Activated naive CD4-positive, alpha-beta T cell treated with anti-CD3 and anti-CD28 coated beads, Interleukin-2, amount 50 U/mL, for 24 hours (primary cell): ENCODE data around the gene BST1.
"Not testable (repeated sequence)": the region's sequence is repeated elsewhere in the genome, so short reads cannot be mapped to it uniquely, and the experiment has no call there.

Experiments
- H3K27ac Mint-ChIP-seq: one replicate; pipeline ENCODE4 v1.8.0; 2021; ENCODE audit warnings: mild to moderate bottlenecking, mixed read lengths
- H3K27me3 Mint-ChIP-seq: one replicate; pipeline ENCODE4 v1.8.0; 2021; ENCODE audit warnings: mixed read lengths
- H3K36me3 Mint-ChIP-seq: one replicate; pipeline ENCODE4 v1.8.0; 2021; ENCODE audit warnings: mixed read lengths
- H3K4me1 Mint-ChIP-seq: one replicate; pipeline ENCODE4 v1.8.0; 2021; ENCODE audit warnings: mixed read lengths
- H3K4me3 Mint-ChIP-seq: one replicate; pipeline ENCODE4 v1.8.0; 2021; ENCODE audit warnings: mild to moderate bottlenecking, mixed read lengths
- H3K9me3 Mint-ChIP-seq: one replicate; pipeline ENCODE4 v1.8.0; 2021; ENCODE audit warnings: mixed read lengths

BST1 gene

GRCh38 chr4:15716115-15716514 is 13.2 kb downstream of the BST1 start:
- H3K27me3 Mint-ChIP-seq, result no peaks in the 10 kb centered on the region
- H3K4me3 Mint-ChIP-seq, result no peak overlapping the region
- H3K9me3 Mint-ChIP-seq, result no peaks in the 10 kb centered on the region
- H3K4me1 Mint-ChIP-seq, result no peaks in the 10 kb centered on the region
- H3K36me3 Mint-ChIP-seq, result no peaks in the 10 kb centered on the region
- no peak overlapping the region for H3K27ac Mint-ChIP-seq

- Mint-ChIP-seq H3K4me3 (no peak overlapping the region), H3K27me3 (no peaks in the 10 kb centered on the region), H3K27ac (no peak overlapping the region), H3K36me3 (no peaks in the 10 kb centered on the region), H3K4me1 (no peaks in the 10 kb centered on the region), H3K9me3 (no peaks in the 10 kb centered on the region)
Observed at GRCh38 chr4:15717086-15717485, 14.2 kb downstream of the BST1 start.

- Mint-ChIP-seq H3K9me3 (no peaks in the 10 kb centered on the region), H3K27ac (no peak overlapping the region), H3K4me3 (no peak overlapping the region)
Observed at GRCh38 chr4:15717657-15718416, 15.0 kb downstream of the BST1 start.

GRCh38 chr4:15718465-15718864 is 15.6 kb downstream of the BST1 start:
- Mint-ChIP-seq H3K4me1 (no peaks in the 10 kb centered on the region), H3K4me3 (no peak overlapping the region), H3K27me3 (no peaks in the 10 kb centered on the region), H3K27ac (no peak overlapping the region), H3K9me3 (no peaks in the 10 kb centered on the region), H3K36me3 (no peaks in the 10 kb centered on the region)

More at GRCh38 chr4:15717657-15718416, 15.0 kb downstream of the BST1 start:
- H3K4me1 Mint-ChIP-seq, result no peaks in the 10 kb centered on the region
- H3K36me3 Mint-ChIP-seq, result no peaks in the 10 kb centered on the region
- no peaks in the 10 kb centered on the region for H3K27me3 Mint-ChIP-seq

- Mint-ChIP-seq H3K4me3 (no peak overlapping the region), H3K9me3 (no peaks in the 10 kb centered on the region), H3K27ac (no peak overlapping the region), H3K27me3 (no peaks in the 10 kb centered on the region), H3K36me3 (no peaks in the 10 kb centered on the region), H3K4me1 (no peaks in the 10 kb centered on the region)
Observed at GRCh38 chr4:15718959-15719358, 16.1 kb downstream of the BST1 start.

GRCh38 chr4:15719506-15719905 is 16.6 kb downstream of the BST1 start:
- H3K4me1 Mint-ChIP-seq, result no peaks in the 10 kb centered on the region
- H3K27me3 Mint-ChIP-seq, result no peaks in the 10 kb centered on the region
- no peak overlapping the region for H3K27ac Mint-ChIP-seq
- H3K9me3 Mint-ChIP-seq, result no peaks in the 10 kb centered on the region
- H3K36me3 Mint-ChIP-seq, result no peaks in the 10 kb centered on the region
- H3K4me3 Mint-ChIP-seq, result no peak overlapping the region

- H3K9me3 Mint-ChIP-seq, result no peaks in the 10 kb centered on the region
- no peak overlapping the region for H3K4me3 Mint-ChIP-seq
- H3K36me3 Mint-ChIP-seq, result no peaks in the 10 kb centered on the region
- no peaks in the 10 kb centered on the region for H3K27me3 Mint-ChIP-seq
- H3K27ac Mint-ChIP-seq, result no peak overlapping the region
- H3K4me1 Mint-ChIP-seq, result no peaks in the 10 kb centered on the region
Observed at GRCh38 chr4:15720851-15721250, 18.0 kb downstream of the BST1 start.

- H3K4me3 Mint-ChIP-seq, result no peak overlapping the region
- H3K36me3 Mint-ChIP-seq, result no peaks in the 10 kb centered on the region
- no peak overlapping the region for H3K27ac Mint-ChIP-seq
- H3K9me3 Mint-ChIP-seq, result no peaks in the 10 kb centered on the region
- H3K4me1 Mint-ChIP-seq, result no peaks in the 10 kb centered on the region
- H3K27me3 Mint-ChIP-seq, result no peaks in the 10 kb centered on the region
Observed at GRCh38 chr4:15725608-15726007, 22.7 kb downstream of the BST1 start.

GRCh38 chr4:15729910-15730533 is 27.2 kb downstream of the BST1 start:
- no peaks in the 10 kb centered on the region for H3K9me3 Mint-ChIP-seq
- H3K4me1 Mint-ChIP-seq, result peaks cover 16% of the 10 kb centered on the region
- H3K27me3 Mint-ChIP-seq, result no peaks in the 10 kb centered on the region
- no peaks in the 10 kb centered on the region for H3K36me3 Mint-ChIP-seq
- no peak overlapping the region for H3K4me3 Mint-ChIP-seq
- no peak overlapping the region for H3K27ac Mint-ChIP-seq

GRCh38 chr4:15733061-15733460 is 30.2 kb downstream of the BST1 start:
- H3K4me1 Mint-ChIP-seq, result peaks cover 36% of the 10 kb centered on the region
- H3K36me3 Mint-ChIP-seq, H3K4me3 Mint-ChIP-seq, H3K9me3 Mint-ChIP-seq, H3K27me3 Mint-ChIP-seq, H3K27ac Mint-ChIP-seq: not testable (repeated sequence)

- no peaks in the 10 kb centered on the region for H3K27me3 Mint-ChIP-seq
Observed at GRCh38 chr4:15735536-15735935, 32.7 kb downstream of the BST1 start.

GRCh38 chr4:15736514-15737050 is 33.7 kb downstream of the BST1 start:
- Mint-ChIP-seq H3K4me1 (peaks cover 51% of the 10 kb centered on the region), H3K27ac (no peak overlapping the region), H3K4me3 (no peak overlapping the region), H3K27me3 (no peaks in the 10 kb centered on the region), H3K9me3 (no peaks in the 10 kb centered on the region), H3K36me3 (peaks cover 3% of the 10 kb centered on the region)

More at GRCh38 chr4:15735536-15735935, 32.7 kb downstream of the BST1 start:
- Mint-ChIP-seq H3K4me1 (peaks cover 51% of the 10 kb centered on the region), H3K9me3 (no peaks in the 10 kb centered on the region), H3K4me3 (no peak overlapping the region), H3K27ac (no peak overlapping the region), H3K36me3 (peaks cover 3% of the 10 kb centered on the region)

- Mint-ChIP-seq H3K4me1 (peaks cover 51% of the 10 kb centered on the region), H3K27ac (no peak overlapping the region), H3K9me3 (peaks cover 3% of the 10 kb centered on the region), H3K4me3 (no peak overlapping the region), H3K36me3 (peaks cover 7% of the 10 kb centered on the region), H3K27me3 (no peaks in the 10 kb centered on the region)
Observed at GRCh38 chr4:15737255-15737654, 34.4 kb downstream of the BST1 start.

GRCh38 chr4:15738877-15739276 is 36.0 kb downstream of the BST1 start:
- peak overlapping the region; percentile 42 for H3K4me3 Mint-ChIP-seq

GRCh38 chr4:15740764-15741404 is 38.0 kb downstream of the BST1 start:
- H3K4me3 Mint-ChIP-seq, result no peak overlapping the region
- no peak overlapping the region for H3K27ac Mint-ChIP-seq
- H3K36me3 Mint-ChIP-seq, result peaks cover 13% of the 10 kb centered on the region
- no peaks in the 10 kb centered on the region for H3K27me3 Mint-ChIP-seq
- peaks cover 32% of the 10 kb centered on the region for H3K4me1 Mint-ChIP-seq
- H3K9me3 Mint-ChIP-seq, result peaks cover 9% of the 10 kb centered on the region

More at GRCh38 chr4:15738877-15739276, 36.0 kb downstream of the BST1 start:
- H3K9me3 Mint-ChIP-seq, result peaks cover 8% of the 10 kb centered on the region
- H3K36me3 Mint-ChIP-seq, result peaks cover 15% of the 10 kb centered on the region
- no peaks in the 10 kb centered on the region for H3K27me3 Mint-ChIP-seq
- peak overlapping the region; percentile 84 for H3K27ac Mint-ChIP-seq
- peaks cover 45% of the 10 kb centered on the region for H3K4me1 Mint-ChIP-seq

GRCh38 chr4:15742083-15742582 is 39.3 kb downstream of the BST1 start:
- Mint-ChIP-seq H3K27ac (peak overlapping the region; percentile 25), H3K4me3 (peak overlapping the region; percentile 20), H3K27me3 (no peaks in the 10 kb centered on the region), H3K9me3 (peaks cover 15% of the 10 kb centered on the region), H3K36me3 (peaks cover 13% of the 10 kb centered on the region), H3K4me1 (peaks cover 28% of the 10 kb centered on the region)
